Measurements from ENCODE around the gene CNOT4. TPM values are rescaled to one million over a fixed set of nuclear protein-coding genes. Genes with fewer than 3 reads are reported as not detected.
A peak's percentile ranks its signal among the peaks of the same experiment; 100 is the strongest.

CNOT4 gene
- total and polyA plus RNA-seq, 10 of the 15 experiments (the other 5 are each of a cell fraction or from before 2014, with no cell fraction given), result 9.4 to 29.6 (median 16.6) TPM

DNA sequence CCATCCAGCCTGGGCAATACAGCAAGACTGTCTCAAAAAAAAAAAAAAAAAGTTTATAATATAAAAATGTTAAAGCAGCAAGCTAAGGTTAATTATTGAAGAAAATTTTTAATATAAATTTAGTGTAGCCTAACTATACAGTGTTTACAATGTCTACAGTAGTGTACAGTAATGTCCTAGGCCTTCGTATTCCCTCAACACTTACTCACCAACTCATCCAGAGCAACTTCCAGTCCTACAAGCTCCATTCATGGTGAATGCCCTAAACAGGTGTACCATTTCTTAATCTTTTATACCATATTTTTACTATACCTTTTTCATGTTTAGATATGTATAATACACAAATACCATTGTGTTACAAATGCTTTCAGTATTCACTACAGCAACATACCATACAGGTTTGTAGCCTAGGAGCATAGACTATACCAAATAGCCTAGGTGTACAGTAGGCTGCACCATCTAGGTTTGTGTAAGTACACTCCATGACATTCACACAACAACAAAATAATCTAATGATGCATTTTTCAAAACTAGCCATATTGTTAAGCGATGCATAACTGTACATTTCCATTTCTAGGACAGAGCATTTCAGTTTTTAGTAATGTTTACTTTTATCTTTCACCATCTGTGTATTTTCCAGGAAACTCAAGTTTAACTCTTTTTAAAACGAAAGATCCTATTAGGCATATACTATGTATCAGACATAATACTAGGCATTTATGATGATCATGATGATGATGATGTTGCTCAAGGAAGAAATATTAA, 43.3 kb downstream of the CNOT4 start:
- SMC1A ChIA-PET (ENCODE audit: uncharacterized antibody, unreplicated experiment), result interaction anchor here (1.0 to 1.6 kb wide), 4 partner anchors 15 to 187 kb away, joined by 3 to 5 read pairs (median 4); no protein-coding TSS in a partner anchor
- peak; percentile 38 for ATAC-seq

More for the DNA sequence above, 43.3 kb downstream of the CNOT4 start:
- H3K9ac ChIP-seq (ENCODE audit: control insufficient read depth, insufficient read depth, low read length), result no peak overlapping the region
- POLR2A ChIA-PET, result interaction anchor here (0.6 to 1.1 kb wide), 2 partner anchors 27 to 38 kb away, joined by 3 read pairs; no protein-coding TSS in a partner anchor
- 69% methylated on average over 3 of the region's 3 CpGs for WGBS (ENCODE audit: insufficient coverage, insufficient replicate concordance, low lambda C conversion rate, missing lambda C conversion rate)
- intact Hi-C loops (cut with micrococcal nuclease; ENCODE audit: unreplicated experiment) (no loop called here), in situ Hi-C loops (cut with MboI) (no loop called here)
- no peak overlapping the region for H3K4me2 ChIP-seq (ENCODE audit: control insufficient read depth, insufficient read depth)
- H3K4me3 ChIP-seq, result no peak overlapping the region
- FAIRE-seq, result peak; percentile 18
- H4K20me1 ChIP-seq (ENCODE audit: control insufficient read depth, insufficient read depth), result no peaks in the 10 kb centered on the region
- RAD21 ChIA-PET (ENCODE audit: unreplicated experiment), result interaction anchor here (0.6 kb wide), 1 partner anchor 830 kb away, joined by 3 read pairs; no protein-coding TSS in a partner anchor
- CTCF ChIA-PET, result interaction anchor here (0.8 kb wide), 1 partner anchor 12 kb away, joined by 3 read pairs; no protein-coding TSS in a partner anchor
- H2AFZ ChIP-seq (ENCODE audit: control insufficient read depth, low read depth, low read length), result no peak overlapping the region
- no peaks in the 10 kb centered on the region for H3K27me3 ChIP-seq (replicated peaks in 1 of 2; ENCODE audit: control insufficient read depth in 2 of 2, insufficient read depth in 2 of 2, low read length in 1 of 2)
- peaks cover 27% of the 10 kb centered on the region for H3K79me2 ChIP-seq (ENCODE audit: control insufficient read depth, insufficient read depth, low read length)
- no peak for TF ChIP-seq WRNIP1 (IDR thresholded peaks at IDR 0.05; ENCODE audit: borderline replicate concordance, low read depth, low read length)
- TF ChIP-seq, protein P1, sequence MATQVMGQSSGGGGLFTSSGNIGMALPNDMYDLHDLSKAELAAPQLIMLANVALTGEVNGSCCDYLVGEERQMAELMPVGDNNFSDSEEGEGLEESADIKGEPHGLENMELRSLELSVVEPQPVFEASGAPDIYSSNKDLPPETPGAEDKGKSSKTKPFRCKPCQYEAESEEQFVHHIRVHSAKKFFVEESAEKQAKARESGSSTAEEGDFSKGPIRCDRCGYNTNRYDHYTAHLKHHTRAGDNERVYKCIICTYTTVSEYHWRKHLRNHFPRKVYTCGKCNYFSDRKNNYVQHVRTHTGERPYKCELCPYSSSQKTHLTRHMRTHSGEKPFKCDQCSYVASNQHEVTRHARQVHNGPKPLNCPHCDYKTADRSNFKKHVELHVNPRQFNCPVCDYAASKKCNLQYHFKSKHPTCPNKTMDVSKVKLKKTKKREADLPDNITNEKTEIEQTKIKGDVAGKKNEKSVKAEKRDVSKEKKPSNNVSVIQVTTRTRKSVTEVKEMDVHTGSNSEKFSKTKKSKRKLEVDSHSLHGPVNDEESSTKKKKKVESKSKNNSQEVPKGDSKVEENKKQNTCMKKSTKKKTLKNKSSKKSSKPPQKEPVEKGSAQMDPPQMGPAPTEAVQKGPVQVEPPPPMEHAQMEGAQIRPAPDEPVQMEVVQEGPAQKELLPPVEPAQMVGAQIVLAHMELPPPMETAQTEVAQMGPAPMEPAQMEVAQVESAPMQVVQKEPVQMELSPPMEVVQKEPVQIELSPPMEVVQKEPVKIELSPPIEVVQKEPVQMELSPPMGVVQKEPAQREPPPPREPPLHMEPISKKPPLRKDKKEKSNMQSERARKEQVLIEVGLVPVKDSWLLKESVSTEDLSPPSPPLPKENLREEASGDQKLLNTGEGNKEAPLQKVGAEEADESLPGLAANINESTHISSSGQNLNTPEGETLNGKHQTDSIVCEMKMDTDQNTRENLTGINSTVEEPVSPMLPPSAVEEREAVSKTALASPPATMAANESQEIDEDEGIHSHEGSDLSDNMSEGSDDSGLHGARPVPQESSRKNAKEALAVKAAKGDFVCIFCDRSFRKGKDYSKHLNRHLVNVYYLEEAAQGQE (IDR thresholded peaks at IDR 0.05; ENCODE audit: low read depth, low read length), result no peak
- TF ChIP-seq MTA3 (IDR thresholded peaks at IDR 0.05; ENCODE audit: borderline replicate concordance, low read length), result no peak
- TF ChIP-seq POLR2AphosphoS2 (IDR thresholded peaks at IDR 0.05; ENCODE audit: low read depth, low read length), result no peak
- no peak for TF ChIP-seq SUPT20H (IDR thresholded peaks at IDR 0.05; ENCODE audit: borderline replicate concordance, control insufficient read depth, low read depth, low read length)
- TF ChIP-seq, protein P2, sequence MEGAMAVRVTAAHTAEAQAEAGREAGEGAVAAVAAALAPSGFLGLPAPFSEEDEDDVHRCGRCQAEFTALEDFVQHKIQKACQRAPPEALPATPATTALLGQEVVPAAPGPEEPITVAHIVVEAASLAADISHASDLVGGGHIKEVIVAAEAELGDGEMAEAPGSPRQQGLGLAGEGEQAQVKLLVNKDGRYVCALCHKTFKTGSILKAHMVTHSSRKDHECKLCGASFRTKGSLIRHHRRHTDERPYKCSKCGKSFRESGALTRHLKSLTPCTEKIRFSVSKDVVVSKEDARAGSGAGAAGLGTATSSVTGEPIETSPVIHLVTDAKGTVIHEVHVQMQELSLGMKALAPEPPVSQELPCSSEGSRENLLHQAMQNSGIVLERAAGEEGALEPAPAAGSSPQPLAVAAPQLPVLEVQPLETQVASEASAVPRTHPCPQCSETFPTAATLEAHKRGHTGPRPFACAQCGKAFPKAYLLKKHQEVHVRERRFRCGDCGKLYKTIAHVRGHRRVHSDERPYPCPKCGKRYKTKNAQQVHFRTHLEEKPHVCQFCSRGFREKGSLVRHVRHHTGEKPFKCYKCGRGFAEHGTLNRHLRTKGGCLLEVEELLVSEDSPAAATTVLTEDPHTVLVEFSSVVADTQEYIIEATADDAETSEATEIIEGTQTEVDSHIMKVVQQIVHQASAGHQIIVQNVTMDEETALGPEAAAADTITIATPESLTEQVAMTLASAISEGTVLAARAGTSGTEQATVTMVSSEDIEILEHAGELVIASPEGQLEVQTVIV (IDR thresholded peaks at IDR 0.05; ENCODE audit: borderline replicate concordance, partially characterized antibody), result no peak
- TF ChIP-seq CHD2 (IDR thresholded peaks at IDR 0.05; ENCODE audit: borderline replicate concordance, low read depth, low read length), result no peak
- no peak for TF ChIP-seq FOXK2 (IDR thresholded peaks at IDR 0.05)
- TF ChIP-seq SMC3 (IDR thresholded peaks at IDR 0.05; ENCODE audit: borderline replicate concordance, low read length), result no peak
- TF ChIP-seq GABPA (IDR thresholded peaks at IDR 0.05; ENCODE audit: low read depth), result no peak
- TF ChIP-seq HDAC2 (IDR thresholded peaks at IDR 0.05), result no peak
- TF ChIP-seq CREM (IDR thresholded peaks at IDR 0.05; ENCODE audit: low read depth), result no peak
- no peak for TF ChIP-seq BACH1 (IDR thresholded peaks at IDR 0.05; ENCODE audit: borderline replicate concordance)
- TF ChIP-seq MXI1 (IDR thresholded peaks at IDR 0.05; ENCODE audit: low read depth, low read length), result no peak
- no peak for TF ChIP-seq PAX5 (IDR thresholded peaks at IDR 0.05; ENCODE audit: borderline replicate concordance, low read depth, low read length)
- no peak for TF ChIP-seq EED (IDR thresholded peaks at IDR 0.05; ENCODE audit: low read depth)
- peaks cover 3% of the 10 kb centered on the region; the same call in 2 of the 3 replicates for H3K9me3 ChIP-seq (replicated peaks; ENCODE audit: control insufficient read depth, insufficient read depth, low read length)
- no TSS peak for BruUV-seq (replicated peaks)
- DNase-seq (ENCODE audit: low read depth, low spot score), result no peak
- no peak overlapping the region for H3K27ac ChIP-seq (ENCODE audit: control insufficient read depth, insufficient read depth)
- peaks cover 0 to 2% of the 10 kb centered on the region in 2 experiments; a peak in 1 of 4 replicates for H3K36me3 ChIP-seq (ENCODE audit: control insufficient read depth in 2 of 2, insufficient read depth in 2 of 2, low read length in 1 of 2)
- no peaks in the 10 kb centered on the region for H3K4me1 ChIP-seq (ENCODE audit: control insufficient read depth, insufficient read depth, low read length)

Measured in GM12878 (cell line).